ENCODE data around the gene SNX3. TPM values are rescaled to one million over a fixed set of nuclear protein-coding genes. Genes with fewer than 3 reads are reported as not detected.

The SNX3 gene
- total and polyA plus RNA-seq, 2 experiments from 2014 or later, result 291 to 359 TPM

GRCh38 chr6:108302386-108302785 is 41.5 kb upstream of the SNX3 start:
- no peaks in the 10 kb centered on the region for H3K9me2 ChIP-seq (replicated peaks; ENCODE audit: insufficient read depth)
- no peaks in the 10 kb centered on the region for H3K9me3 ChIP-seq (ENCODE audit: low read depth)
- H3K4me2 ChIP-seq, result no peak overlapping the region
- H3K27ac ChIP-seq, result peak overlapping the region; percentile 14
- TF ChIP-seq CTCF (IDR thresholded peaks at IDR 0.05; ENCODE audit: poor library complexity) (no peak), EZH2 (IDR thresholded peaks at IDR 0.05; ENCODE audit: borderline replicate concordance) (no peak), EZH2phosphoT487 (IDR thresholded peaks at IDR 0.05; ENCODE audit: low read depth, severe bottlenecking, unreplicated experiment) (no peak)
- no peak overlapping the region for H3K4me3 ChIP-seq
- peak; percentile 25 for DNase-seq (ENCODE audit: low spot score)
- H3K79me2 ChIP-seq, result peaks cover 34% of the 10 kb centered on the region
- WGBS (ENCODE audit: low lambda C conversion rate, missing lambda C conversion rate), result 70% methylated on average over 5 of the region's 5 CpGs
- no peaks in the 10 kb centered on the region for H3K36me3 ChIP-seq (replicated peaks; ENCODE audit: insufficient read depth, low read depth)
- no peak overlapping the region for H2AFZ ChIP-seq
- no peaks in the 10 kb centered on the region for H3K27me3 ChIP-seq
- no peaks in the 10 kb centered on the region for H4K20me1 ChIP-seq (ENCODE audit: insufficient read depth, poor library complexity, severe bottlenecking)
- no peaks in the 10 kb centered on the region for H3K4me1 ChIP-seq (ENCODE audit: insufficient read depth)

GRCh38 chr6:108295676-108296075 is 34.8 kb upstream of the SNX3 start:
- H3K4me3 ChIP-seq, result peak overlapping the region; percentile 34
- no peaks in the 10 kb centered on the region for H4K20me1 ChIP-seq (ENCODE audit: insufficient read depth, poor library complexity, severe bottlenecking)
- no peak for DNase-seq (ENCODE audit: low spot score)
- H3K27ac ChIP-seq, result peak overlapping the region; percentile 89
- H3K79me2 ChIP-seq, result peaks cover 32% of the 10 kb centered on the region
- peak overlapping the region; percentile 90 for H2AFZ ChIP-seq
- no peaks in the 10 kb centered on the region for H3K27me3 ChIP-seq
- TF ChIP-seq EZH2 (IDR thresholded peaks at IDR 0.05; ENCODE audit: borderline replicate concordance), result no peak
- no peak for TF ChIP-seq EZH2phosphoT487 (IDR thresholded peaks at IDR 0.05; ENCODE audit: low read depth, severe bottlenecking, unreplicated experiment)
- TF ChIP-seq CTCF (IDR thresholded peaks at IDR 0.05; ENCODE audit: poor library complexity), result no peak
- WGBS (ENCODE audit: low lambda C conversion rate, missing lambda C conversion rate), result 65% methylated on average over 7 of the region's 7 CpGs
- H3K9me2 ChIP-seq (replicated peaks; ENCODE audit: insufficient read depth), result no peaks in the 10 kb centered on the region
- H3K4me1 ChIP-seq (ENCODE audit: insufficient read depth), result peaks cover 5% of the 10 kb centered on the region
- H3K36me3 ChIP-seq (replicated peaks; ENCODE audit: insufficient read depth, low read depth), result no peaks in the 10 kb centered on the region
- H3K4me2 ChIP-seq, result peak overlapping the region; percentile 84
- no peaks in the 10 kb centered on the region for H3K9me3 ChIP-seq (ENCODE audit: low read depth)

GRCh38 chr6:108294727-108295625 is 34.1 kb upstream of the SNX3 start, which contains the start of gene AFG1L:
AFG1L (plus strand) TSS chr6:108295054; CDS start chr6:108295080, 26 bp downstream.
- WGBS (ENCODE audit: low lambda C conversion rate, missing lambda C conversion rate), result 1% methylated on average over 42 of the region's 46 CpGs
- H2AFZ ChIP-seq, result peak within 1 kb of the TSS; percentile 90
- H3K9me2 ChIP-seq (replicated peaks; ENCODE audit: insufficient read depth), result no peaks in the 10 kb centered on the region
- no peaks in the 10 kb centered on the region for H3K9me3 ChIP-seq (ENCODE audit: low read depth)
- no peak for TF ChIP-seq CTCF (IDR thresholded peaks at IDR 0.05; ENCODE audit: poor library complexity)
- H3K79me2 ChIP-seq, result peaks cover 26% of the 10 kb centered on the region
- peak within 1 kb of the TSS; percentile 89 for H3K27ac ChIP-seq
- DNase-seq (ENCODE audit: low spot score), result peak; percentile 93
- H3K4me2 ChIP-seq, result peak within 1 kb of the TSS; percentile 84
- peak within 1 kb of the TSS; percentile 34 for H3K4me3 ChIP-seq
- H3K4me1 ChIP-seq (ENCODE audit: insufficient read depth), result peaks cover 5% of the 10 kb centered on the region
- H3K36me3 ChIP-seq (replicated peaks; ENCODE audit: insufficient read depth, low read depth), result no peaks in the 10 kb centered on the region
- no peaks in the 10 kb centered on the region for H3K27me3 ChIP-seq
- no peaks in the 10 kb centered on the region for H4K20me1 ChIP-seq (ENCODE audit: insufficient read depth, poor library complexity, severe bottlenecking)
